GM06990 (cell line): Measurements from ENCODE around the gene CACNB4.
"Not testable (repeated sequence)": the region's sequence is repeated elsewhere in the genome, so short reads cannot be mapped to it uniquely, and the experiment has no call there.

Experiments used
- DNase-seq: peaks from one replicate; pipeline ENCODE4 v3.0.0-alpha.2; 2011; ENCODE audit not compliant: insufficient read length; ENCODE audit errors: extremely low read depth
- H3K27me3 ChIP-seq: replicated peaks from 2 replicates; pipeline ENCODE4 v1.6.0; 2011; ENCODE audit warnings: low read length; ENCODE audit not compliant: control insufficient read depth, insufficient read depth
- H3K36me3 ChIP-seq: 2 replicates; pipeline ENCODE4 v1.5.1; 2011; ENCODE audit warnings: low read length; ENCODE audit not compliant: control insufficient read depth, insufficient read depth
- H3K4me3 ChIP-seq: replicated peaks from 2 replicates; pipeline ENCODE4 v1.5.1; 2011; ENCODE audit warnings: low read depth, mild to moderate bottlenecking, control low read depth, low read length
- TF ChIP-seq, protein P1 (sequence below): IDR thresholded peaks from 2 replicates; pipeline ENCODE4 v1.5.1; 2011; ENCODE audit warnings: low read length, control low read depth, mild to moderate bottlenecking, inconsistent platforms; ENCODE audit not compliant: insufficient read depth, poor library complexity, severe bottlenecking

The CACNB4 gene

DNA sequence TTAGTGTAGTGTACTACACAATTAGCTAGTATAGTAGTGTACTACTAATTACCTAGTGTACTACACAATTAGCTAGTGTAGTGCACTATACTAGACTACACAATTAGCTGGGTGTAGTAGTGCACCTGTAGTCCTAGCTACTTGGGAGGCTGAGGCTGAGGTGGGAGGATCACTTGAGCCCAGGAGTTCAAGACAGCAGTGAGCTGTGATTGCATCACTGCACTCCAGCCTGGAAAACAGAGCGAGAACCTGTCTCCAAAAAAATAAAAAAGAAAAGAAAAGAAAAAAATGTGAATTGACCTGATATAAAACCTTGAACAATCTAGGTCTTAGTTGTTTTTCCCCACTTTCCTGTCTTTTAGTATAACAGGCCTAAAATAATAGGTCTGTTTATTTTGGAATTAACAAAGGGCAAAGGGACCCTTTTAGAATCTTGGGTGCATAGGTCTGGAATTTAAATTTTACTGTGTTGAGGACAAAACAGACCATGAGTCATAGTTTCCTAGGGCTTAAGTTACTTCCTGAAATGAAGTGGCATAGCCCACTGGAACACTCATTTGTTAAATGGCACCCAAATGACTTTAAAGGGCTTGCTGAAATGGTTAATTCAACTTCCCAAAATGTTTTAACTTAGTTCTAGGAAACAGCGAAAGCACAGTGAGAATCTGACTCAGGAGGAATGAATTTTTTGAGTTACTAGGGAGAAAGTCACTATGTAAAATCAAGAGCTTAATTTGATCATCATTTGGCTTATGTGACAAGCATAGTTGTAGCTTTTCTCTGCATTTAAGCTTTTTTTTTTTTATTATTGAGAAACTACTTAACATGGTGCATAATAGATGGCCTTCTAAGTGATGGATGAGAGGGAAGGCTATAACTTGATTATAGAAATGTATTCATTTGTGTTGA lies 219.9 kb downstream of the CACNB4 start:
- Histone ChIP-seq H3K36me3 (no peaks in the 10 kb centered on the region; the same call in none of the 2 replicates), H3K4me3 (no peak overlapping the region), H3K27me3 (no peaks in the 10 kb centered on the region)
- TF ChIP-seq, protein P1, sequence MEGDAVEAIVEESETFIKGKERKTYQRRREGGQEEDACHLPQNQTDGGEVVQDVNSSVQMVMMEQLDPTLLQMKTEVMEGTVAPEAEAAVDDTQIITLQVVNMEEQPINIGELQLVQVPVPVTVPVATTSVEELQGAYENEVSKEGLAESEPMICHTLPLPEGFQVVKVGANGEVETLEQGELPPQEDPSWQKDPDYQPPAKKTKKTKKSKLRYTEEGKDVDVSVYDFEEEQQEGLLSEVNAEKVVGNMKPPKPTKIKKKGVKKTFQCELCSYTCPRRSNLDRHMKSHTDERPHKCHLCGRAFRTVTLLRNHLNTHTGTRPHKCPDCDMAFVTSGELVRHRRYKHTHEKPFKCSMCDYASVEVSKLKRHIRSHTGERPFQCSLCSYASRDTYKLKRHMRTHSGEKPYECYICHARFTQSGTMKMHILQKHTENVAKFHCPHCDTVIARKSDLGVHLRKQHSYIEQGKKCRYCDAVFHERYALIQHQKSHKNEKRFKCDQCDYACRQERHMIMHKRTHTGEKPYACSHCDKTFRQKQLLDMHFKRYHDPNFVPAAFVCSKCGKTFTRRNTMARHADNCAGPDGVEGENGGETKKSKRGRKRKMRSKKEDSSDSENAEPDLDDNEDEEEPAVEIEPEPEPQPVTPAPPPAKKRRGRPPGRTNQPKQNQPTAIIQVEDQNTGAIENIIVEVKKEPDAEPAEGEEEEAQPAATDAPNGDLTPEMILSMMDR: no peak
- DNase-seq: no peak

GRCh38 chr2:151878204-151878603 lies 220.6 kb downstream of the CACNB4 start:
- Histone ChIP-seq H3K4me3 (no peak overlapping the region), H3K36me3 (no peaks in the 10 kb centered on the region; the same call in none of the 2 replicates), H3K27me3 (no peaks in the 10 kb centered on the region)
- TF ChIP-seq, protein P1: no peak
- no peak for DNase-seq

DNA sequence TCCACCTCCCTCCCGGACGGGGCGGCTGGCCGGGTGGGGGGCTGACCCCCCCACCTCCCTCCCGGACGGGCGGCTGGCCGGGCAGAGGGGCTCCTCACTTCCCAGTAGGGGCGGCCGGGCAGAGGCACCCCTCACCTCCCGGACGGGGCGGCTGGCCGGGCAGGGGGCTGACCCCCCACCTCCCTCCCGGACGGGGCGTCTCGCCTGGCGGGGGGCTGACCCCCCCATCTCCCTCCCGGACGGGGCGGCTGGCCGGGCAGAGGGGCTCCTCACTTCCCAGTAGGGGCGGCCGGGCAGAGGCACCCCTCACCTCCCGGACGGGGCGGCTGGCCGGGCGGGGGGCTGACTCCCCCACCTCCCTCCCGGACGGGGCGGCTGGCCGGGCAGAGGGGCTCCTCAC lies 223.2 kb downstream of the CACNB4 start:
- DNase-seq, H3K36me3 ChIP-seq, H3K4me3 ChIP-seq: not testable (repeated sequence)

GRCh38 chr2:151872463-151872862 lies 226.4 kb downstream of the CACNB4 start:
- Histone ChIP-seq H3K4me3 (no peak overlapping the region), H3K27me3 (no peaks in the 10 kb centered on the region), H3K36me3 (no peaks in the 10 kb centered on the region)
- TF ChIP-seq, protein P1: no peak
- no peak for DNase-seq

More for the DNA sequence above, 223.2 kb downstream of the CACNB4 start:
- not testable (repeated sequence) for H3K27me3 ChIP-seq

- TF ChIP-seq, protein P1: no peak
- no peak for DNase-seq
Measured at GRCh38 chr2:151869291-151869690, 229.6 kb downstream of the CACNB4 start.

GRCh38 chr2:151862700-151863099 lies 236.1 kb downstream of the CACNB4 start:
- no peaks in the 10 kb centered on the region for H3K27me3 ChIP-seq
- TF ChIP-seq, protein P1: no peak
- no peaks in the 10 kb centered on the region for H3K36me3 ChIP-seq
- no peak overlapping the region for H3K4me3 ChIP-seq
- DNase-seq: peak; percentile 60

More at GRCh38 chr2:151869291-151869690, 229.6 kb downstream of the CACNB4 start:
- Histone ChIP-seq H3K36me3 (no peaks in the 10 kb centered on the region), H3K4me3 (no peak overlapping the region), H3K27me3 (no peaks in the 10 kb centered on the region)
